ENCODE data around the gene FAM219A. TPM values are rescaled to one million over a fixed set of nuclear protein-coding genes. Genes with fewer than 3 reads are reported as not detected.

The FAM219A gene
- total RNA-seq, 2 donors from 2014 or later = 17.1 to 19.6 TPM

GRCh38 chr9:34374905-34375552 is 83.3 kb downstream of the FAM219A start:
- Mint-ChIP-seq H3K4me1 (peaks cover 20% of the 10 kb centered on the region), H3K27me3 (ENCODE audit: insufficient read depth) (peaks cover 15% of the 10 kb centered on the region), H3K27ac (peak overlapping the region; percentile 99), H3K9me3 (peaks cover 27% of the 10 kb centered on the region), H3K36me3 (ENCODE audit: low read depth) (peaks cover 38% of the 10 kb centered on the region), H3K4me3 (peak overlapping the region; percentile 87)
- peaks cover 9% of the 10 kb centered on the region for H3K27me3 ChIP-seq (ENCODE audit: control insufficient read depth, insufficient read depth, low read length, poor library complexity, severe bottlenecking)
- peaks cover 38% of the 10 kb centered on the region for H3K36me3 ChIP-seq (ENCODE audit: control insufficient read depth, insufficient read depth, low read length)
- DNase-seq = peak; percentile 89
- TF ChIP-seq, protein P1, sequence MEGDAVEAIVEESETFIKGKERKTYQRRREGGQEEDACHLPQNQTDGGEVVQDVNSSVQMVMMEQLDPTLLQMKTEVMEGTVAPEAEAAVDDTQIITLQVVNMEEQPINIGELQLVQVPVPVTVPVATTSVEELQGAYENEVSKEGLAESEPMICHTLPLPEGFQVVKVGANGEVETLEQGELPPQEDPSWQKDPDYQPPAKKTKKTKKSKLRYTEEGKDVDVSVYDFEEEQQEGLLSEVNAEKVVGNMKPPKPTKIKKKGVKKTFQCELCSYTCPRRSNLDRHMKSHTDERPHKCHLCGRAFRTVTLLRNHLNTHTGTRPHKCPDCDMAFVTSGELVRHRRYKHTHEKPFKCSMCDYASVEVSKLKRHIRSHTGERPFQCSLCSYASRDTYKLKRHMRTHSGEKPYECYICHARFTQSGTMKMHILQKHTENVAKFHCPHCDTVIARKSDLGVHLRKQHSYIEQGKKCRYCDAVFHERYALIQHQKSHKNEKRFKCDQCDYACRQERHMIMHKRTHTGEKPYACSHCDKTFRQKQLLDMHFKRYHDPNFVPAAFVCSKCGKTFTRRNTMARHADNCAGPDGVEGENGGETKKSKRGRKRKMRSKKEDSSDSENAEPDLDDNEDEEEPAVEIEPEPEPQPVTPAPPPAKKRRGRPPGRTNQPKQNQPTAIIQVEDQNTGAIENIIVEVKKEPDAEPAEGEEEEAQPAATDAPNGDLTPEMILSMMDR (conservative IDR thresholded peaks at IDR 0.05) = peak; percentile 36
- H3K27ac ChIP-seq (ENCODE audit: low read depth, low read length) = no peak overlapping the region
- H3K9ac ChIP-seq (ENCODE audit: extremely low read depth, low read length, poor library complexity, severe bottlenecking) = peak overlapping the region; percentile 71
- 27 to 61% methylated on average over 4 to 5 of the region's 5 CpGs for WGBS, 2 experiments (ENCODE audit: insufficient coverage in 1 of 2, insufficient read length in 1 of 2)
- no peaks in the 10 kb centered on the region for H3K4me1 ChIP-seq (ENCODE audit: control insufficient read depth, insufficient read depth, low read length)
- peaks cover 14% of the 10 kb centered on the region for H3K9me3 ChIP-seq (ENCODE audit: control insufficient read depth, low read length)
- peak overlapping the region; percentile 92 for H3K4me3 ChIP-seq (ENCODE audit: low read length)

- Mint-ChIP-seq H3K9me3 (peaks cover 34% of the 10 kb centered on the region), H3K4me1 (peaks cover 19% of the 10 kb centered on the region), H3K27ac (peak overlapping the region; percentile 99), H3K27me3 (ENCODE audit: insufficient read depth) (peaks cover 11% of the 10 kb centered on the region), H3K4me3 (peak overlapping the region; percentile 87), H3K36me3 (ENCODE audit: low read depth) (peaks cover 44% of the 10 kb centered on the region)
- TF ChIP-seq, protein P1 (conservative IDR thresholded peaks at IDR 0.05) = no peak
- Histone ChIP-seq H3K27me3 (ENCODE audit: control insufficient read depth, insufficient read depth, low read length, poor library complexity, severe bottlenecking) (peaks cover 5% of the 10 kb centered on the region), H3K36me3 (ENCODE audit: control insufficient read depth, insufficient read depth, low read length) (peaks cover 45% of the 10 kb centered on the region), H3K9ac (ENCODE audit: extremely low read depth, low read length, poor library complexity, severe bottlenecking) (peak overlapping the region; percentile 71), H3K4me3 (ENCODE audit: low read length) (peak overlapping the region; percentile 92), H3K27ac (ENCODE audit: low read depth, low read length) (no peak overlapping the region), H3K9me3 (ENCODE audit: control insufficient read depth, low read length) (peaks cover 21% of the 10 kb centered on the region), H3K4me1 (ENCODE audit: control insufficient read depth, insufficient read depth, low read length) (no peaks in the 10 kb centered on the region)
- no peak for DNase-seq
- 84 to 94% methylated on average over 2 to 3 of the region's 3 CpGs for WGBS, 2 experiments (ENCODE audit: insufficient coverage in 1 of 2, insufficient read length in 1 of 2)
Measured at GRCh38 chr9:34374339-34374738, 84.0 kb downstream of the FAM219A start.

DNA sequence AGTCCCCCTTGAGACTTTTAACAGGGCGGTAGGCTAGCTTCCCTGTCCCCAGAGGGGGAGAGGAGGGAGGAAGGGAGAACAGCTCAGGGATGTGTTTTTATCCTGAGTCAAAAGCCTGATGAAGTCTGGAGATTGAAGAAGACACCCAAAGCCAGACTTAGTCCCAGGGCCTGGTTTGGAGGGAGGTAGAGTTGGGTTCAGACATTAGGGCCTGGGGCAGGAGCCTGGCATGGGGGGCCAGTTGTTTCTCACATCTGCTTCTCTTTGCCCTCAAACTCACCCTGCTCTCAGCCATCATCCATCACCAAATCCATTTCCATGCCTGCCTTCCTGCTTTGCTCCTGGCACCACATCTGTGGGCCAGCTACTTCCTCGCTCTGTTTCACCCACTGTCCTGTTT is 84.6 kb downstream of the FAM219A start:
- peaks cover 40% of the 10 kb centered on the region for H3K9me3 Mint-ChIP-seq
- Histone ChIP-seq H3K9me3 (ENCODE audit: control insufficient read depth, low read length) (peaks cover 27% of the 10 kb centered on the region), H3K4me3 (ENCODE audit: low read length) (peak overlapping the region; percentile 92), H3K36me3 (ENCODE audit: control insufficient read depth, insufficient read depth, low read length) (peaks cover 51% of the 10 kb centered on the region), H3K27ac (ENCODE audit: low read depth, low read length) (no peak overlapping the region), H3K27me3 (ENCODE audit: control insufficient read depth, insufficient read depth, low read length, poor library complexity, severe bottlenecking) (peaks cover 5% of the 10 kb centered on the region), H3K9ac (ENCODE audit: extremely low read depth, low read length, poor library complexity, severe bottlenecking) (no peak overlapping the region), H3K4me1 (ENCODE audit: control insufficient read depth, insufficient read depth, low read length) (no peaks in the 10 kb centered on the region)
- H3K27ac Mint-ChIP-seq = peak overlapping the region; percentile 99
- TF ChIP-seq, protein P1 (conservative IDR thresholded peaks at IDR 0.05) = no peak
- peaks cover 18% of the 10 kb centered on the region for H3K4me1 Mint-ChIP-seq
- peaks cover 50% of the 10 kb centered on the region for H3K36me3 Mint-ChIP-seq (ENCODE audit: low read depth)
- H3K4me3 Mint-ChIP-seq = peak overlapping the region; percentile 87
- no peak for DNase-seq
- 94 to 95% methylated on average over 2 of the region's 2 CpGs for WGBS, 2 experiments (ENCODE audit: insufficient coverage in 1 of 2, insufficient read length in 1 of 2)
- peaks cover 11% of the 10 kb centered on the region for H3K27me3 Mint-ChIP-seq (ENCODE audit: insufficient read depth)

Measured in endodermal cell (in vitro differentiated cells).